ENCODE data around the gene PPP1R10. TPM values are rescaled to one million over a fixed set of nuclear protein-coding genes. Genes with fewer than 3 reads are reported as not detected.
"Not testable (repeated sequence)": the region's sequence is repeated elsewhere in the genome, so short reads cannot be mapped to it uniquely, and the experiment has no call there.

Gene PPP1R10
- total and polyA plus RNA-seq, 5 donors from 2014 or later, result 18.0 to 164 (median 20.8) TPM

- H3K36me3 Mint-ChIP-seq, result peaks cover 45% of the 10 kb centered on the region
- H3K9me3 Mint-ChIP-seq, result no peaks in the 10 kb centered on the region
- peak overlapping the region in 2 of 3 donors; percentile 55 to 64 for H3K27ac Mint-ChIP-seq
- ATAC-seq (ENCODE audit: low read depth in 2 of 2), result no peak
- peaks cover 57% of the 10 kb centered on the region for H3K36me3 ChIP-seq (ENCODE audit: control insufficient read depth, insufficient read depth, low read length)
- DNase-seq, result no peak
- no peaks in the 10 kb centered on the region for H3K27me3 ChIP-seq (ENCODE audit: control insufficient read depth, insufficient read depth, low read length)
- no peak overlapping the region for H3K4me3 Mint-ChIP-seq
- no peaks in the 10 kb centered on the region for H3K4me1 ChIP-seq (ENCODE audit: control insufficient read depth, insufficient read depth, low read length, poor library complexity, severe bottlenecking)
- H3K4me1 Mint-ChIP-seq, result peaks cover 6 to 32% (median 11%) of the 10 kb centered on the region in 4 donors
- H3K4me3 ChIP-seq (ENCODE audit: low read depth, low read length), result no peak overlapping the region
- no peaks in the 10 kb centered on the region for H3K9me3 ChIP-seq (ENCODE audit: control insufficient read depth in 2 of 2, low read length in 2 of 2)
- no peak overlapping the region for H3K27ac ChIP-seq (ENCODE audit: insufficient read depth, low read length, poor library complexity, severe bottlenecking)
- H3K27me3 Mint-ChIP-seq, result no peaks in the 10 kb centered on the region
Measured at GRCh38 chr6:30601436-30601814, 15.6 kb downstream of the PPP1R10 start.

GRCh38 chr6:30600451-30600961, 16.5 kb downstream of the PPP1R10 start:
- Mint-ChIP-seq H3K27me3 (no peaks in the 10 kb centered on the region), H3K4me3 (peak overlapping the region in 1 of 4 donors; percentile 34), H3K4me1 (peaks cover 6 to 29% (median 11%) of the 10 kb centered on the region in 4 donors), H3K36me3 (peaks cover 38% of the 10 kb centered on the region), H3K9me3 (no peaks in the 10 kb centered on the region), H3K27ac (peak overlapping the region in 1 of 3 donors; percentile 41)
- Histone ChIP-seq H3K27me3 (ENCODE audit: control insufficient read depth, insufficient read depth, low read length) (no peaks in the 10 kb centered on the region), H3K36me3 (ENCODE audit: control insufficient read depth, insufficient read depth, low read length) (peaks cover 48% of the 10 kb centered on the region), H3K9me3 (ENCODE audit: control insufficient read depth in 2 of 2, low read length in 2 of 2) (no peaks in the 10 kb centered on the region), H3K4me1 (ENCODE audit: control insufficient read depth, insufficient read depth, low read length, poor library complexity, severe bottlenecking) (no peaks in the 10 kb centered on the region), H3K4me3 (ENCODE audit: low read depth, low read length) (no peak overlapping the region), H3K27ac (ENCODE audit: insufficient read depth, low read length, poor library complexity, severe bottlenecking) (no peak overlapping the region)
- no peak for DNase-seq
- no peak for ATAC-seq (ENCODE audit: low read depth in 2 of 2)

GRCh38 chr6:30599625-30600324, 17.3 kb downstream of the PPP1R10 start:
- no peaks in the 10 kb centered on the region for H3K27me3 Mint-ChIP-seq
- H3K4me1 Mint-ChIP-seq, result peaks cover 6 to 27% (median 11%) of the 10 kb centered on the region in 4 donors
- no peak overlapping the region for H3K4me3 Mint-ChIP-seq
- H3K27me3 ChIP-seq (ENCODE audit: control insufficient read depth, insufficient read depth, low read length), result no peaks in the 10 kb centered on the region
- H3K27ac ChIP-seq (ENCODE audit: insufficient read depth, low read length, poor library complexity, severe bottlenecking), result no peak overlapping the region
- peak overlapping the region in 2 of 3 donors; percentile 41 to 76 for H3K27ac Mint-ChIP-seq
- DNase-seq (no peak), ATAC-seq (ENCODE audit: low read depth in 2 of 2) (no peak)
- H3K4me1 ChIP-seq (ENCODE audit: control insufficient read depth, insufficient read depth, low read length, poor library complexity, severe bottlenecking), result no peaks in the 10 kb centered on the region
- H3K9me3 Mint-ChIP-seq, result no peaks in the 10 kb centered on the region
- no peak overlapping the region for H3K4me3 ChIP-seq (ENCODE audit: low read depth, low read length)
- no peaks in the 10 kb centered on the region for H3K9me3 ChIP-seq (ENCODE audit: control insufficient read depth in 2 of 2, low read length in 2 of 2)
- H3K36me3 Mint-ChIP-seq, result peaks cover 35% of the 10 kb centered on the region
- peaks cover 41% of the 10 kb centered on the region for H3K36me3 ChIP-seq (ENCODE audit: control insufficient read depth, insufficient read depth, low read length)

- Mint-ChIP-seq H3K4me3 (no peak overlapping the region), H3K27me3 (no peaks in the 10 kb centered on the region), H3K9me3 (no peaks in the 10 kb centered on the region), H3K36me3 (peaks cover 29% of the 10 kb centered on the region), H3K27ac (peak overlapping the region in 2 of 3 donors; percentile 41 to 76), H3K4me1 (peaks cover 6 to 26% (median 9%) of the 10 kb centered on the region in 4 donors)
- Histone ChIP-seq H3K36me3 (ENCODE audit: control insufficient read depth, insufficient read depth, low read length) (peaks cover 34% of the 10 kb centered on the region), H3K27me3 (ENCODE audit: control insufficient read depth, insufficient read depth, low read length) (no peaks in the 10 kb centered on the region), H3K27ac (ENCODE audit: insufficient read depth, low read length, poor library complexity, severe bottlenecking) (no peak overlapping the region), H3K9me3 (ENCODE audit: control insufficient read depth in 2 of 2, low read length in 2 of 2) (no peaks in the 10 kb centered on the region), H3K4me1 (ENCODE audit: control insufficient read depth, insufficient read depth, low read length, poor library complexity, severe bottlenecking) (no peaks in the 10 kb centered on the region), H3K4me3 (ENCODE audit: low read depth, low read length) (no peak overlapping the region)
- no peak for DNase-seq
- no peak for ATAC-seq (ENCODE audit: low read depth in 2 of 2)
Measured at GRCh38 chr6:30598912-30599624, 18.0 kb downstream of the PPP1R10 start.

- Mint-ChIP-seq H3K36me3 (peaks cover 15% of the 10 kb centered on the region), H3K27ac (peak overlapping the region; percentile 76 to 79 (median 79)), H3K4me1 (peaks cover 0 to 18% (median 7%) of the 10 kb centered on the region in 4 donors), H3K4me3 (peak overlapping the region in 1 of 4 donors; percentile 3)
- DNase-seq (peak; percentile 68 to 76 (median 75)), ATAC-seq (ENCODE audit: low read depth in 2 of 2) (peak; percentile 84 to 87)
- not testable (repeated sequence) for H3K9me3 ChIP-seq (ENCODE audit: control insufficient read depth in 2 of 2, low read length in 2 of 2); H3K4me3 ChIP-seq (ENCODE audit: low read depth, low read length); H3K27me3 Mint-ChIP-seq; H3K4me1 ChIP-seq (ENCODE audit: control insufficient read depth, insufficient read depth, low read length, poor library complexity, severe bottlenecking); H3K27ac ChIP-seq (ENCODE audit: insufficient read depth, low read length, poor library complexity, severe bottlenecking); H3K9me3 Mint-ChIP-seq; H3K27me3 ChIP-seq (ENCODE audit: control insufficient read depth, insufficient read depth, low read length)
- peaks cover 19% of the 10 kb centered on the region for H3K36me3 ChIP-seq (ENCODE audit: control insufficient read depth, insufficient read depth, low read length)
Measured at GRCh38 chr6:30597315-30598144, 19.5 kb downstream of the PPP1R10 start.

- Mint-ChIP-seq H3K27ac (peak overlapping the region; percentile 44 to 67 (median 50)), H3K4me1 (peaks cover 0 to 13% (median 8%) of the 10 kb centered on the region in 4 donors), H3K9me3 (no peaks in the 10 kb centered on the region), H3K4me3 (no peak overlapping the region), H3K36me3 (peaks cover 38% of the 10 kb centered on the region), H3K27me3 (no peaks in the 10 kb centered on the region)
- DNase-seq (no peak), ATAC-seq (ENCODE audit: low read depth in 2 of 2) (no peak)
- no peaks in the 10 kb centered on the region for H3K4me1 ChIP-seq (ENCODE audit: control insufficient read depth, insufficient read depth, low read length, poor library complexity, severe bottlenecking)
- peaks cover 37% of the 10 kb centered on the region for H3K36me3 ChIP-seq (ENCODE audit: control insufficient read depth, insufficient read depth, low read length)
- no peak overlapping the region for H3K4me3 ChIP-seq (ENCODE audit: low read depth, low read length)
- no peaks in the 10 kb centered on the region for H3K27me3 ChIP-seq (ENCODE audit: control insufficient read depth, insufficient read depth, low read length)
- H3K27ac ChIP-seq (ENCODE audit: insufficient read depth, low read length, poor library complexity, severe bottlenecking), result no peak overlapping the region
- H3K9me3 ChIP-seq (ENCODE audit: control insufficient read depth in 2 of 2, low read length in 2 of 2), result no peaks in the 10 kb centered on the region
Measured at GRCh38 chr6:30592287-30592686, 24.8 kb downstream of the PPP1R10 start.

- Mint-ChIP-seq H3K27me3 (no peaks in the 10 kb centered on the region), H3K36me3 (peaks cover 43% of the 10 kb centered on the region), H3K4me1 (peaks cover 0 to 11% (median 5%) of the 10 kb centered on the region in 4 donors), H3K4me3 (no peak overlapping the region), H3K9me3 (no peaks in the 10 kb centered on the region), H3K27ac (peak overlapping the region; percentile 20 to 45 (median 33))
- no peaks in the 10 kb centered on the region for H3K4me1 ChIP-seq (ENCODE audit: control insufficient read depth, insufficient read depth, low read length, poor library complexity, severe bottlenecking)
- ATAC-seq (ENCODE audit: low read depth in 2 of 2) (no peak), DNase-seq (no peak)
- no peaks in the 10 kb centered on the region for H3K9me3 ChIP-seq (ENCODE audit: control insufficient read depth in 2 of 2, low read length in 2 of 2)
- no peak overlapping the region for H3K27ac ChIP-seq (ENCODE audit: insufficient read depth, low read length, poor library complexity, severe bottlenecking)
- no peaks in the 10 kb centered on the region for H3K27me3 ChIP-seq (ENCODE audit: control insufficient read depth, insufficient read depth, low read length)
- H3K36me3 ChIP-seq (ENCODE audit: control insufficient read depth, insufficient read depth, low read length), result peaks cover 48% of the 10 kb centered on the region
- H3K4me3 ChIP-seq (ENCODE audit: low read depth, low read length), result no peak overlapping the region
Measured at GRCh38 chr6:30591008-30591407, 26.0 kb downstream of the PPP1R10 start.
